Right lobe of liver (tissue), 6 donors: ENCODE results near the gene SOST. TPM values are rescaled to one million over a fixed set of nuclear protein-coding genes. Genes with fewer than 3 reads are reported as not detected.
A peak's percentile ranks its signal among the peaks of the same experiment; 100 is the strongest.

Experiments
- ATAC-seq, 4 donors: fragments of 200-7000 bp; cut with Tn5 transposase; one replicate each; pipeline ENCODE4 v1.9.1; 2020; ENCODE audit warnings: mild to moderate bottlenecking in 4 of 4, moderate library complexity in 4 of 4
- DNase-seq, 3 donors: peaks; one replicate each; pipeline ENCODE4 v3.0.0-alpha.2; 2020
- H3K27ac ChIP-seq, 3 donors: fragments of 200-600 bp; one replicate each; pipeline ENCODE4 v1.8.0; 2022
- H3K27me3 ChIP-seq, 2 donors: fragments of 200-600 bp; one replicate each; pipeline ENCODE4 v1.8.0; 2022
- H3K36me3 ChIP-seq, 4 donors: fragments of 200-600 bp; sonication (generic) in 1 of 4; one replicate each; pipeline versions ENCODE4 v1.5.1 to v1.8.0; 2017 to 2022; ENCODE audit warnings: control low read depth in 1 of 4
- H3K4me1 ChIP-seq, 4 donors: fragments of 200-600 bp; sonication (generic) in 1 of 4; one replicate each; pipeline versions ENCODE4 v1.5.1 to v1.8.0; 2017 to 2022; ENCODE audit warnings: control low read depth in 1 of 4
- H3K4me3 ChIP-seq, 3 donors: fragments of 200-600 bp; one replicate each; pipeline ENCODE4 v1.8.0; 2022
- H3K9me3 ChIP-seq, 4 donors: fragments of 200-600 bp; sonication (generic) in 1 of 4; one replicate each; pipeline versions ENCODE4 v1.5.1 to v1.8.0; 2017 to 2022; ENCODE audit warnings: control low read depth in 1 of 4
- POLR2A ChIP-seq: fragments of 450-650 bp; IDR thresholded peaks from one replicate; pipeline ENCODE4 v1.6.1; 2017; ENCODE audit warnings: antibody characterized with exemption, mild to moderate bottlenecking
- WGBS: methylation state at CpG from one replicate; pipeline ENCODE4 v1.1.6; 2018; ENCODE audit warnings: low coverage, low lambda C conversion rate; ENCODE audit not compliant: insufficient coverage; ENCODE audit errors: missing lambda C conversion rate; 5-methylcytosine and 5-hydroxymethylcytosine counted together
- intact Hi-C, 2 donors: fragments of 100-400 bp; cut with DNase I; formaldehyde crosslinking; loops; one replicate each; pipeline versions ENCODE4 v1.11.2 to v1.14.1; 2022
- total RNA-seq, 6 experiments: library from RNA; depleted of rRNA in 2 of 6; stranded (reverse); fragments of >200 nt in 2 of 6; fragmentation: NEBNext Ultra II Directional in 3 of 6; extraction: Animal tissue kit (Norgen Biotek cat#: 25700) in 3 of 6; gene quantifications; one replicate each; pipeline versions ENCODE4 v1.1.0 to v1.2.4, GENCODE V29; 2016 to 2023
- TF ChIP-seq, protein P1 (sequence below), 4 donors: fragments of 200-600 bp in 3 of 4; fragments of 450-650 bp in 1 of 4; IDR thresholded peaks; one replicate each; pipeline versions ENCODE4 v1.5.1 to v1.8.0; 2016 to 2022; ENCODE audit warnings: antibody characterized with exemption in 4 of 4, mild to moderate bottlenecking in 2 of 4
- donor health status: DM: no; HTN: yes; CAD: no.
- donor health status: DM: no; HTN: no; CAD: no.
- donor health status: DM: no; HTN: no; CAD: no.
- donor health status: DM: no; HTN: yes; CAD: no.
- donor health status: DM: no; HTN: yes; CAD: no.

SOST gene
- total RNA-seq, 6 experiments from 2014 or later: not detected

DNA sequence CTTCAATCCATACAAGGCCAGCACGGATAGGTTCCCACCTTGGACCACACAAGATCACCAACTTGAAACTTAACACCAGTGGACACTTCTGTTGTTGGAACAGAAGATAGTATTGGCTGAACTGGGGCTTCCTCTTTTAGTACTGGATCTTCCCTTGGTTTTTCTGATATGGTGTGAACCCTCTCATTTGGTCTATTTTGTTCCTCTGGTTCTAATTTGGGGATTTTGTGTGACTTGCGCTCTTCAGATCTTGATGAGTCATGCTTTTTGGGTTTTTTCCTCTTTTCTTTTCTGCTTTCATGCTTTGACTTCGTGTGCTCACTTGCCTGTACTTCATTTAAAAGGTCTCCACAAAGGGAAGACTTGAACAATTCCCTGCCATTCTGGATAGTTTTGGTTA, 39.0 kb downstream of the SOST start:
- intact Hi-C loops: no loop called here
- Histone ChIP-seq H3K27ac (no peak overlapping the region), H3K27me3 (no peaks in the 10 kb centered on the region), H3K4me1 (peaks cover 0 to 4% (median 0%) of the 10 kb centered on the region in 4 donors), H3K36me3 (no peaks in the 10 kb centered on the region), H3K4me3 (no peak overlapping the region), H3K9me3 (no peaks in the 10 kb centered on the region)
- no peak for DNase-seq
- 44% methylated on average over 3 of the region's 3 CpGs for WGBS
- ATAC-seq: no peak
- TF ChIP-seq, protein P1, sequence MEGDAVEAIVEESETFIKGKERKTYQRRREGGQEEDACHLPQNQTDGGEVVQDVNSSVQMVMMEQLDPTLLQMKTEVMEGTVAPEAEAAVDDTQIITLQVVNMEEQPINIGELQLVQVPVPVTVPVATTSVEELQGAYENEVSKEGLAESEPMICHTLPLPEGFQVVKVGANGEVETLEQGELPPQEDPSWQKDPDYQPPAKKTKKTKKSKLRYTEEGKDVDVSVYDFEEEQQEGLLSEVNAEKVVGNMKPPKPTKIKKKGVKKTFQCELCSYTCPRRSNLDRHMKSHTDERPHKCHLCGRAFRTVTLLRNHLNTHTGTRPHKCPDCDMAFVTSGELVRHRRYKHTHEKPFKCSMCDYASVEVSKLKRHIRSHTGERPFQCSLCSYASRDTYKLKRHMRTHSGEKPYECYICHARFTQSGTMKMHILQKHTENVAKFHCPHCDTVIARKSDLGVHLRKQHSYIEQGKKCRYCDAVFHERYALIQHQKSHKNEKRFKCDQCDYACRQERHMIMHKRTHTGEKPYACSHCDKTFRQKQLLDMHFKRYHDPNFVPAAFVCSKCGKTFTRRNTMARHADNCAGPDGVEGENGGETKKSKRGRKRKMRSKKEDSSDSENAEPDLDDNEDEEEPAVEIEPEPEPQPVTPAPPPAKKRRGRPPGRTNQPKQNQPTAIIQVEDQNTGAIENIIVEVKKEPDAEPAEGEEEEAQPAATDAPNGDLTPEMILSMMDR (IDR thresholded peaks at IDR 0.05): no peak
- TF ChIP-seq POLR2A: no peak

DNA sequence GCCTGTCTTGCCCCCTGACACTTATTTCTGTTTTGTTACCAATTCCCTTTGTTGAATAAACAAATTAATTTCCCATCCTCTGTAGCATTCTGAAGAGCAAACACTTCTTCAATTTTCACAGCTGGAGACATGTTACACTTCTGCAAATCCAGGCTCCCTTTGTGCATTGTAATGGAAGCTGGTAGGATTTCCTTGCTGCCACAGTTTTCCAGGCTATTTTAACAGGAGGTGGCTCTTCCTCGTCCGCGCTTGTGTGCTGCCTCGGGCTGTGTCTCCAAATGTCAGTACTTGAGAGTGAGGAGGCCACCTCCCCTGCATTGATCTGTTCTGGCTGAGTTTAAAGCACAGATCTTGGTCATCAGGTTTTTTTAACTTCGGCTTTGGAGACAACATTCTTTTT, 40.0 kb downstream of the SOST start:
- no peaks in the 10 kb centered on the region for H3K36me3 ChIP-seq
- TF ChIP-seq POLR2A: no peak
- TF ChIP-seq, protein P1 (IDR thresholded peaks at IDR 0.05): no peak
- no peaks in the 10 kb centered on the region for H3K27me3 ChIP-seq
- H3K27ac ChIP-seq: no peak overlapping the region
- DNase-seq: no peak
- intact Hi-C loops: no loop called here
- ATAC-seq: no peak
- H3K4me3 ChIP-seq: no peak overlapping the region
- peaks cover 0 to 8% (median 0%) of the 10 kb centered on the region in 4 donors for H3K4me1 ChIP-seq
- WGBS: 100% methylated on average over 1 of the region's 5 CpGs
- no peaks in the 10 kb centered on the region for H3K9me3 ChIP-seq

DNA sequence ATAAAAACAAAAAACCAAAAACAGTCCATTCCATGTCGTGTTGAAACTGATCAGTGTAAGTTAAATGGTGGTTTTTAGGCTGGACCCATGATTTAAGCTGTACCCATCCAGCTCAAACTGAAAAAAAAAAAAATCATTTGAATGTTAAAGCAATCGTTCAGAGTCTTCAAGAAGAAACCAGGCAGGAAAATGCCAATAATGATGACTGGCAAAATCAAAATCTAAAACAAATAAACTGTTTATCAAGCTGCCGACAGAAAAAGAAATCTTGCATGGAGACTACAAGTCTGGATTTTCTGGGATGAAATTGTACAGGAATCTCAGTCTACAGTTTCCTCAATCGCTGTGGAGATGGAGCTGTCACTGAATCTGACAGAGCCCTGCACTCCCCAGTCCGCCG, 40.7 kb downstream of the SOST start:
- WGBS: 55% methylated on average over 6 of the region's 6 CpGs

DNA sequence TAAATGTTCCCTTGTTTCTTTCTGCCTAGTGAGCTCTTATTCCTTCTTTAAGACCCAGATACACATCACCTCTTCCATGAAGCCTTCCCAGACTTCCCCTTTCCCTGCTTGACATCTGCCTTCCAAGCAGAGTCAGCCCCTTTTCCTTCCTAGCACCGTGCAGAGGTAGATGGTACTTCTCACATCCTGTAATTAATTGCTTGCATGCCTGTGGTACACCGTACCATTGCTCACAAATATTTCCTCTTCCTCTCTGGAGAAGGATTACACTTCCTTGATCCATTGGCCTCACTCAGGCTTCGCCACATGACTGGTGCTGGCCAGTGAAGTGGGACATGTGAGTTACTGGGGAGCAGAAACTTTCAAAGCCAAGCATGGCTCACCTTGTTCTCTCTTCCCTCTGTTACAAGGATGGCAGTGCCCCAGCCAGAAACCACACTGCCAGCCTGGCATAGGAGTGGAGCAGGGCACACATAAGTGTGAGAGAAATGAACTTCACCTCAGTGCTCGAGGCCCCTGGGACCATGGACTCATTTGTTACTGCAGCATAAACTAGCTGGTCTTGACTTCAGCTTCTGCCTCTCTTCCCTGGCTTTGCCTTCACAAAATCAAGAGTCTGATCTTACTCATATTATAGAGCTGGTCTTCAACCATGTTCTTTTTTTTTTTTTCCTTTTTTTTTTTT, 44.0 kb downstream of the SOST start:
- DNase-seq (no peak), ATAC-seq (peak in 3 of 4 donors; percentile 14 to 43 (median 39))
- Histone ChIP-seq H3K27ac (no peak overlapping the region), H3K36me3 (no peaks in the 10 kb centered on the region), H3K4me1 (peaks cover 0 to 4% (median 0%) of the 10 kb centered on the region in 4 donors), H3K9me3 (no peaks in the 10 kb centered on the region), H3K4me3 (no peak overlapping the region), H3K27me3 (no peaks in the 10 kb centered on the region)
- WGBS: 54% methylated on average over 3 of the region's 4 CpGs
- intact Hi-C loops: no loop called here
- no peak for TF ChIP-seq POLR2A
- TF ChIP-seq, protein P1 (IDR thresholded peaks at IDR 0.05): no peak

More for the DNA sequence above, 40.7 kb downstream of the SOST start:
- H3K27me3 ChIP-seq: no peaks in the 10 kb centered on the region
- H3K4me1 ChIP-seq: peaks cover 0 to 9% (median 0%) of the 10 kb centered on the region in 4 donors
- no peaks in the 10 kb centered on the region for H3K36me3 ChIP-seq
- ATAC-seq: no peak
- no peaks in the 10 kb centered on the region for H3K9me3 ChIP-seq
- intact Hi-C loops: no loop called here
- TF ChIP-seq POLR2A: no peak
- TF ChIP-seq, protein P1 (IDR thresholded peaks at IDR 0.05): no peak
- DNase-seq: no peak
- no peak overlapping the region for H3K4me3 ChIP-seq
- no peak overlapping the region for H3K27ac ChIP-seq
